Fibroblast of mammary gland (primary cell): ENCODE data around the gene STRC.
A peak's percentile ranks its signal among the peaks of the same experiment; 100 is the strongest.
"Not testable (repeated sequence)": the region's sequence is repeated elsewhere in the genome, so short reads cannot be mapped to it uniquely, and the experiment has no call there.

Experiments
- DNase-seq: peaks from one replicate; pipeline ENCODE4 v3.0.0-alpha.2; 2010; ENCODE audit warnings: low read depth
- H3K4me3 ChIP-seq: 2 replicates; pipeline ENCODE4 v1.5.1; 2011; ENCODE audit warnings: low read depth, mild to moderate bottlenecking, low read length, moderate library complexity; ENCODE audit not compliant: control insufficient read depth
- CTCF ChIP-seq: conservative IDR thresholded peaks from 2 replicates; pipeline ENCODE4 v1.5.1; 2011; ENCODE audit warnings: low read depth, low read length, inconsistent platforms; ENCODE audit not compliant: control insufficient read depth, insufficient read depth

STRC gene

GRCh38 chr15:43593328-43594190 lies 25.0 kb downstream of the STRC start, which contains the start of gene CKMT1B:
TSS of gene CKMT1B (plus strand) at chr15:43594027. CDS start at chr15:43594219, 192 bp downstream.
- DNase-seq, H3K4me3 ChIP-seq: not testable (repeated sequence)

- DNase-seq, result not testable (repeated sequence)
These were observed 25.8 kb downstream of the STRC start for GRCh38 chr15:43592841-43593240.

GRCh38 chr15:43589778-43590466 lies 28.7 kb downstream of the STRC start, which contains the start of gene PPIP5K1:
TSS of gene PPIP5K1 (minus strand) at chr15:43590208. CDS start at chr15:43584504, 5,704 bp downstream.
- not testable (repeated sequence) for H3K4me3 ChIP-seq, DNase-seq

More at GRCh38 chr15:43592841-43593240, 25.8 kb downstream of the STRC start:
- H3K4me3 ChIP-seq, result not testable (repeated sequence)

GRCh38 chr15:43574607-43575006 lies 44.0 kb downstream of the STRC start:
- not testable (repeated sequence) for DNase-seq, H3K4me3 ChIP-seq

- not testable (repeated sequence) for DNase-seq, H3K4me3 ChIP-seq
These were observed 52.0 kb downstream of the STRC start for GRCh38 chr15:43566615-43567014.

GRCh38 chr15:43563793-43564192 lies 54.8 kb downstream of the STRC start:
- not testable (repeated sequence) for H3K4me3 ChIP-seq, DNase-seq

GRCh38 chr15:43562753-43563152 lies 55.8 kb downstream of the STRC start:
- not testable (repeated sequence) for DNase-seq, H3K4me3 ChIP-seq

GRCh38 chr15:43552986-43553385 lies 65.6 kb downstream of the STRC start:
- no peak overlapping the region for H3K4me3 ChIP-seq
- no peak for DNase-seq
- no peak for TF ChIP-seq CTCF

- H3K4me3 ChIP-seq, result no peak overlapping the region
- no peak for DNase-seq
- TF ChIP-seq CTCF, result no peak
These were observed 66.3 kb downstream of the STRC start for GRCh38 chr15:43552256-43552655.

GRCh38 chr15:43550527-43551363 lies 67.9 kb downstream of the STRC start:
- DNase-seq, result peak; percentile 83
- no peak for TF ChIP-seq CTCF

More at GRCh38 chr15:43550527-43551363, 67.9 kb downstream of the STRC start:
- no peak overlapping the region for H3K4me3 ChIP-seq
